Activated T-cell treated with anti-CD3 and anti-CD28 coated beads for 48 hours (primary cell): ENCODE results near the gene SLN.

ENCODE experiments used
- DNase-seq: peaks from one replicate; pipeline ENCODE4 v3.0.0-alpha.2; 2020; ENCODE audit warnings: low read depth

SLN gene

GRCh38 chr11:107683807-107684206 is 28.0 kb downstream of the SLN start:
- no peak for DNase-seq

- no peak for DNase-seq
Observed at GRCh38 chr11:107683061-107683460, 28.8 kb downstream of the SLN start.

GRCh38 chr11:107682572-107682971 is 29.3 kb downstream of the SLN start:
- DNase-seq: no peak

GRCh38 chr11:107682171-107682570 is 29.7 kb downstream of the SLN start:
- no peak for DNase-seq

GRCh38 chr11:107679255-107680024 is 32.4 kb downstream of the SLN start:
- DNase-seq: no peak

GRCh38 chr11:107678632-107678971 is 33.3 kb downstream of the SLN start:
- no peak for DNase-seq

- no peak for DNase-seq
Observed at GRCh38 chr11:107677924-107678631, 33.8 kb downstream of the SLN start.

GRCh38 chr11:107676336-107677057 is 35.4 kb downstream of the SLN start:
- no peak for DNase-seq

- DNase-seq: no peak
Observed at GRCh38 chr11:107675902-107676301, 36.0 kb downstream of the SLN start.

- no peak for DNase-seq
Observed at GRCh38 chr11:107669893-107670601, 41.8 kb downstream of the SLN start.

GRCh38 chr11:107669191-107669740 is 42.6 kb downstream of the SLN start:
- no peak for DNase-seq

GRCh38 chr11:107666911-107667613 is 44.8 kb downstream of the SLN start:
- DNase-seq: no peak

- no peak for DNase-seq
Observed at GRCh38 chr11:107665018-107665417, 46.8 kb downstream of the SLN start.

- no peak for DNase-seq
Observed at GRCh38 chr11:107661656-107662055, 50.2 kb downstream of the SLN start.

- DNase-seq: no peak
Observed at GRCh38 chr11:107660066-107660465, 51.8 kb downstream of the SLN start.

GRCh38 chr11:107659310-107659709 is 52.5 kb downstream of the SLN start:
- no peak for DNase-seq
